NCI-H1694 (cell line): Measurements from ENCODE around the gene CAPN9.

Experiments used
- DNase-seq: peaks from one replicate; lab custom pipeline; 2025; lab: John Stamatoyannopoulos, UW

CAPN9 gene

DNA sequence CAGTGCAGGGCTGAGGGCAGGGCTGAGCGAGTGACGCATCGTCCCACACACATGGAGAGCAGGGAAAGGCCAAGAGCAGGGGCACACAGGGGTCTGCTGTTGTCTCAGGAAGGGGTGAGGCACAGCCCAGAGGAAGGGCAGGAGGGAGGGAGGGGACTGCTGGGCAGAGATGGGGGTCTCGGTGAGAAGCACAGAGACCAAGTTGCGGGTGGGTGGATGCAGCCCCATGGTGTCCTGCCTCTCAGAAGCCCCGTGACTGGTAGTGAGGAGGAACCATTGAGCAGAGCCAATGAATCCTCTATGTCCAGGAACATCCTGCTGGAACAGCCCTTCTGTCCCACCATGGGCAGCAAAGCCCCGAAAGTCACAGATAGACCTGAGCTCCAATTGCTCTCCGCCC lies 103.4 kb downstream of the CAPN9 start:
- DNase-seq = no peak

DNA sequence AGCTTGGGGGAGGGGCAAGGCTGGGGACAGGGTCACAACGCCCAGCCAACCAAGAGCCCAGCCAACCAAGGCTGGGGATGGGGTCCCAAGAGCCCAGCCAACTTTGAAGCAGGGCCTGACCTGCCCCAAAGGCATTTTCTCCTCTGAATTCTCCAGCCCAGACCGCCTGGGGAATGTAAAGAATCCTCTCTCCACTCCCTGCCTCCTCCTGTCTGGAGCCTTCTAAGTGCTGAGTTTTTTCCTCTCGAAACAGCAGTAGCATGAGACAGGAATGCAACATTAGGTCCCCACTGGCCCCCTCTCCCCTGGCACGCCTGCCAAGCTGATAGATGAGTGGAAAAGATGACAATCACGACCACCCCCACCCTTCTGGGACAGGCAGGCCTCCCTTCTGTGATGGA lies 104.1 kb downstream of the CAPN9 start:
- DNase-seq = no peak
